ENCODE data around the gene ECI1.

DNA sequence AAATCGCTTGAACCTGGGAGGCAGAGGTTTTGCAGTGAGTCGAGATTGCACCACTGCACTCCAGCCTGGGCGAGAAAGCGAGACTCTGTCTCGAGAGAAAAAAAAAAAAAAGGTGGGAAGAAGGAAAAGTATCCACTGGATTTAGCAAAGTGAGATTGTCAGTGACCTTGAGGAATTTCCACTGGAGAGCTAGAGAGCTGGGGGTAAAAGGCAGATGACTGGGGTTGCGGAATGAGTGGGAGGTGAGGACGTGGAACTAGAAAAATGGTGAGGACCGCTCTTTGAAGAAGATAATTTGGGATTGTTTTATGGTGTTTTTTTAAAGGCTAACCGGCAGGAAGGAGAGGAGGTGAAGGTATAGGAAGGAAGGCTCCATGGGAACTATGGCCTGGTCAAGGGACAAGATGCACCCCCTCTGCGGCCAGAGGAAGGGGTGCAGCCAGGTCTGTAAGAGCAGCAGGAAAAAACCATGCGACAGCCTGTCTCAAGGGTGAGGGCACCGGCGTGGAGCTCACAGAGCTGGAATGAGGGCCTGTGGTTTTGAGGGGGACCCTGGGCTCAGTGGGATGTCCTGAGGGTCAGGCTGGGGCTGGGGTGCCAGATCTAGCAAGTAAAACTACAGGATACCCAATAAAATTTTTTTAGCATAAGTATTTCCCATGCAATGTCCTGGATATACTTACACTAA lies 46.8 kb downstream of the ECI1 start:
- TF ChIP-seq, protein P1, sequence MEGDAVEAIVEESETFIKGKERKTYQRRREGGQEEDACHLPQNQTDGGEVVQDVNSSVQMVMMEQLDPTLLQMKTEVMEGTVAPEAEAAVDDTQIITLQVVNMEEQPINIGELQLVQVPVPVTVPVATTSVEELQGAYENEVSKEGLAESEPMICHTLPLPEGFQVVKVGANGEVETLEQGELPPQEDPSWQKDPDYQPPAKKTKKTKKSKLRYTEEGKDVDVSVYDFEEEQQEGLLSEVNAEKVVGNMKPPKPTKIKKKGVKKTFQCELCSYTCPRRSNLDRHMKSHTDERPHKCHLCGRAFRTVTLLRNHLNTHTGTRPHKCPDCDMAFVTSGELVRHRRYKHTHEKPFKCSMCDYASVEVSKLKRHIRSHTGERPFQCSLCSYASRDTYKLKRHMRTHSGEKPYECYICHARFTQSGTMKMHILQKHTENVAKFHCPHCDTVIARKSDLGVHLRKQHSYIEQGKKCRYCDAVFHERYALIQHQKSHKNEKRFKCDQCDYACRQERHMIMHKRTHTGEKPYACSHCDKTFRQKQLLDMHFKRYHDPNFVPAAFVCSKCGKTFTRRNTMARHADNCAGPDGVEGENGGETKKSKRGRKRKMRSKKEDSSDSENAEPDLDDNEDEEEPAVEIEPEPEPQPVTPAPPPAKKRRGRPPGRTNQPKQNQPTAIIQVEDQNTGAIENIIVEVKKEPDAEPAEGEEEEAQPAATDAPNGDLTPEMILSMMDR (IDR thresholded peaks at IDR 0.05), result no peak
- TF ChIP-seq EZH2 (IDR thresholded peaks at IDR 0.05), result no peak
- no peak for TF ChIP-seq EZH2phosphoT487 (IDR thresholded peaks at IDR 0.05)

All from neural progenitor cell (in vitro differentiated cells).